NCI-H69 (cell line): ENCODE measurements around the gene WDR54.

ENCODE experiments used
- DNase-seq: peaks from one replicate; lab custom pipeline; 2025; lab: John Stamatoyannopoulos, UW

WDR54 gene, protein sequence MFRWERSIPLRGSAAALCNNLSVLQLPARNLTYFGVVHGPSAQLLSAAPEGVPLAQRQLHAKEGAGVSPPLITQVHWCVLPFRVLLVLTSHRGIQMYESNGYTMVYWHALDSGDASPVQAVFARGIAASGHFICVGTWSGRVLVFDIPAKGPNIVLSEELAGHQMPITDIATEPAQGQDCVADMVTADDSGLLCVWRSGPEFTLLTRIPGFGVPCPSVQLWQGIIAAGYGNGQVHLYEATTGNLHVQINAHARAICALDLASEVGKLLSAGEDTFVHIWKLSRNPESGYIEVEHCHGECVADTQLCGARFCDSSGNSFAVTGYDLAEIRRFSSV

DNA sequence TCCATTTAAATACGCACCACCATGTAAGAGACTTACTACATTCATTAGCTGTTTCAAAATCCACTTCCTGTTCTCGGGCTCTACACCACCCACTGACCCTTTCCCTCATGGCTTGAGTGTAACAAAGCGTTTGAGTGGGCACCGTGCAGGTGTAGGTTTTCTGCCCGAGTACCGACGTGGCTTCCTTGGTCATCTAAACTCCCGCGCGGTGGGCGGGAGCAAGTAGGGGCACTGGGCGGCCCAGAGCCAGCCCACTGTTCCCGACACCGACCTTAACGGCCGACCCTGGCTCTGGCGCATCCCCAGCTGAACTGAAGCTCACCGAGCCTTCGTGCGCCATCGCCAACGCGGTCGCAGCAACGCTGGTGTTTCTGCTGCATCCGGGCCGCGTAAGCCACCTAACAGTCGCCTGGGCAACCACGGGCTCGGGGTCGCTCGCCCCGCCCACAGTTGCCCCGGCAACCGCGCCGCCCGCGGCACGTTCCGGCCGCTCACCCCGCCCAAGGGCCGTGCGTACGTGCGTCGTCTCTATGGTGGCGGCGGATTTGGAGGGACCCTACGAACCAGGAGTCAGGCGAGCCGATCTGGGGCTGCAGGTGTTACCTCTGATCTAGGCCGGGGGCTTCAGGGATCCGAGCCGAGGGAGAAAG lies at the start of gene WDR54, which contains the start of gene C2orf81:
Gene WDR54 (plus strand): TSS at position 510 of the 650 bp plus-strand sequence. CDS start 424 bp downstream, outside the sequence.
Gene C2orf81 (minus strand): TSS at position 399 of the 650 bp plus-strand sequence. CDS start 59 bp downstream, at position 340.
- DNase-seq = peak; percentile 93

DNA sequence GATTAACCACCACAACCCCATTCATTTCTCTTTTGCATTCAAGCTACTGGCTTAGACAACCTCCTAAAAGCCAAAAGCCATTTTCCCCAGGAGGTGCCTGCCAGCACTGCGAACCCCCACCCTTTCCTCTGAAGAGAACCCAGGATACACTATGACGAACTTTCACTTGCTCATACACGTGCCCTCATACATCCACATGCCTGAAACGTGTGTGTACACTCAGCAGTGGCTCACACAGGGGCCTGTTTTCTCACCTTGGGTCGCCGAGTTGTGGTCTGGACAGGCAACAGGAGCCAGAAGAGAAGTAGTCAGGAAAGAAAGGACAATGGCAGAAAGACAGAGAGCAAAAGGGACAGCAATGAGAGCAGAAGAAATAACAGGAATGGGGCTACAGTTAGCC lies 48.9 kb upstream of the WDR54 start:
- no peak for DNase-seq

- DNase-seq = peak; percentile 72
Measured at GRCh38 chr2:74373221-74373676, 48.3 kb upstream of the WDR54 start.

DNA sequence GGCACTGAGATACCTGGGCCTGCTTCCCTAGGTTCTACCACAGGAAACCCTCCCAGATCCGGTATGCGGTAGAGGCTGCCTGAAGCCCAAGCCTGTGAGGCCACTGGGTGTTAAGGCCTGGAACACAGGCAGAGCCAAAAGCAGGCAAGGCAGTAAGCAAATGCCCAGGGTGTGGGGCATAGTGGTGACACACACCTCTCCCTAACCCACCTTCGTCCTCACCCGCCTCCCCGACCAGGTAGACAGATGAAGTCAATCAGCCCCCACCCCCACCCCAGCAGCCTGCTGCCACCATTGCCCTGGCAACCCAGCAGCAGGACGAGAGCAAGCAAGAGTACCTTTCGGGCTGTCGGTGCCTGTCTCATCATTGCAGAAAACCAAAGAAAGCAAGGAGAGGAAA lies 47.5 kb upstream of the WDR54 start:
- peak; percentile 43 for DNase-seq

GRCh38 chr2:74374509-74375205 lies 46.9 kb upstream of the WDR54 start:
- DNase-seq = peak; percentile 86

DNA sequence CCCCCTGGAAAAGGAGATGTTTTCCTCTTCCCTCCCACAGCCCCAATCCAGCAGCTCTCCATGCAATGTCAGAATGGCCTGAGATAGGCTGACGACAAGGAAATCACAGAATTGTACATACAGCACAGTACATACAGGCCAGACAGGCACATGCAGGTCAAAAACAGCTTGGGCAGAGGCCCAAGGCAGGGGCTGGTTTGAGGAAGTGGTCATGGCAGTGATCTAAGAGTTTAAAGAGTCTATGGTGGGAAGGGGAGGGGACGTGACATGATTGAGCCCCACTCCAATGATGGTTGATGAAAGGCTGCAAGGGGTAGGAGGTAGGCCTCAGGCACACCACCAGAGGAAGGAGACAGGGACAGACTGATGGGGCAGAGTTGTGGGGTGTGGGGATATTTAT lies 45.7 kb upstream of the WDR54 start:
- no peak for DNase-seq

- no peak for DNase-seq
Measured at GRCh38 chr2:74378007-74378406, 43.5 kb upstream of the WDR54 start.

DNA sequence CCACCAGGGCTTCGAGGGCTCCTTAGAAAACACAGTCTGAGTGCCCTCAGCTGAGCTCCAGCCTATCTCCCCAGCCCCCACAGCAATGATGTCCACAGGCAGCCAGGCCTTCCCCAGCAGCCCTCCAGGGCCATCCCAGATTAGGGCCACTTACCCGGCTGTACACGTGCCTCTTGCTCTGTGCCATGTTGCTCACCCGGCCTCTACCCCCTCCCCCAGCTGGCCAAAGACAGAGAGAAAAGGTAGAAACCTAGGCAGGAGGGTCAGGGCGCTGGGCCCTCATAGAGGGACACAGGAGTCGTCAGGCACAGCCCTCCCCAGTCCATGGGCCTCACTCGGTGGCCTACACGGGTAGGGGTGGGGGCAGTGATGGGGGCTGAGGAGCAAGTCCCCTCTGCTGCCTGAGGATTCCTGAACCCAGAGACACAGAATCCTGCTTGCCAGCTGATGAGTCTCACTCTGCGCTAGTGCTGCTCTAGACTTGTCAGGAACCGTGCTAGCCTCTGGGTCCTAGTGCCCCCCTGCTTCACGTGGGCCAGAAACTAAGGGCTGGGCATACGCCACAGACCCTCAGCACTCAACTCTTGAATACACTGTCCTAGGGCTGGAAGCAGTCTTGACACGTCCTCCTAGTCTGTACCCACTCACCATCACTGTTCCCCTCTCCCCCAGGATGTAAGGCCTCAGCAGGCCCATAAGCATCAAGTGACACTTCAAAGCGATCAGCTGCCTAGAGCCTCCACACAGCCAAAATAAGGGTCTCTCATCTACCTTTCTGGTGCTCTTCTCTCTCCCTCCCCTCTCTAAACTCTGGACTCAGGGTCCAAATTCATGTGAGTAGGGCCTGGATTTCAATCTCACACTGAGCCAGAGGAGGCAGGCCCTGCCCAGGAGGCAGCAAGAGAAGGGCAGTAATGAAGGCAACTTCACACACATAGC lies 41.4 kb upstream of the WDR54 start, which contains the start of gene DCTN1:
Gene DCTN1 (minus strand): TSS at position 461 of the 939 bp plus-strand sequence. CDS start 274 bp downstream, at position 187.
- peak; percentile 21 for DNase-seq

- DNase-seq = no peak
Measured at GRCh38 chr2:74381751-74382150, 39.8 kb upstream of the WDR54 start.

DNA sequence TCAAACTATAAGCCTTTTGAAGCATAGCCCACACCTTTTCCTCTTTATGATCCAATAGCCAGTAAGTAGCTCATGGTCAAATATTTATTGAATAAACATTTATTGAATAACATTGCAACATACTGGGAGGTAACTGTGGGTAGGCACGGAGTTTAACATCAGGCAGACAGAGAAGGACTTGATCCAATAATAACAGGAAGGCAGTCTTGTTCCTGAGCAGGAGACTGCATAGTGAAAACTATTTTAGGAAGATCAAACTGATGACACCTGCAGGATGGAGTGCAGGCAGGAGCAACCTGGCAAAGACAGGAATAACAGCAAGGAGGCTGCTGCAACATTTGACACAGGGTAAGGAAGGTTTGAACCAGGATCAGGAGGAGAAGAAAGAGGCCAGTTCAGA lies 38.3 kb upstream of the WDR54 start:
- no peak for DNase-seq

DNA sequence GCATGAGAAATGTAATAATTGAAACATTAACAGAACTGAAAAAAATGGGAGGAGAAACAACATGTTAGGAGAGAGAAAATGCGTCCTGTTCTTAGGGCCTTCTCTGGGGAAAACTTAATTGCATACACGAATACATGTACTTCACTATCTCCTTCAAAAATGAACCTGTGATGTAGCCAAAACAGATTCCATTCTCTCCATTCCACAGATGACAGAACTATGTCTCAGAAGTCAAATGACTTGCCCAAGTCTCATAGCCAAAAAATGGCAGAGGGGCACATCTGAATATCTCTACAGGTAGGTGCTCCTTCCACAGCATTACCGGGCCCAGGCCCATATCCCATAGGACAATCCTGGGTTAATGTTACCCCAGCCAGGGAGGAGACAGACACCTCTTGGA lies 37.5 kb upstream of the WDR54 start:
- no peak for DNase-seq

DNA sequence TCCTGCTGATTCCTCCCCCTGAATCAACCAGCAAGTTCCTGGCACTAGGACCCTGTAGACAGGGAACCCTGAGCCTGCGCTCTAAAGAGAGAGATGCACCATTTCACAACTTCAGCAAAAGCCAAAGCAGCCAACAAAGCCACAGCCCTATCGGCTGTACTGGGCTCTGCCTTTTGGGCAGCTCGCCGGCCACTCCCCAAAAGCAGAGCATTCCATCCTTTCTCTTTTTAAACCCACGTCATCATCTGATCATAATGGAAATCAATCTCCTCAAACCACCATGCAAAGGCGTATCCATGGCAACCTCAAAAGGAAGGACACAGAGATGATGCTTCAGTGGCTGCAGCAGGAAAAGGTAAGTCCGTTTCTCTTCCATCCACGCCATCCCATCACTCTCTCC lies 36.1 kb upstream of the WDR54 start:
- DNase-seq = no peak

DNA sequence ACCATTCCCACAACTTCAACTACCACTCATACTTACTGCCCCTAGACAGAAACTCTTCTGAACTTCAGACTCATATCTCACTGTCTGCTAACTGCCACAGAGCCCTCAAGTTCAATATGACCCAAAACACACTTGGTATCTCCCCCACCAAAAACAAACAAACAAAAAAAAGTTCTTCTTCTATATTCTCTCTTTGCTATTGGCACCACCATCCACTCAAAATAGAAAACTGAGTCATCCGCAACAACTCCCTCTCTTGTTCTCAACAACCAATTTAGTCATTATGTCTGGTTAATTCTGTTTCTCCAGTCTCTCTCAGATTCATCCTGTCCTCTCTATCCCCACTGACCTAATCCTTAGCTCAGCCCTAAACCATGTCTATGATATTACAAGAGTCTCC lies 34.2 kb upstream of the WDR54 start:
- DNase-seq = no peak

- DNase-seq = no peak
Measured at GRCh38 chr2:74390606-74391005, 30.9 kb upstream of the WDR54 start.

DNA sequence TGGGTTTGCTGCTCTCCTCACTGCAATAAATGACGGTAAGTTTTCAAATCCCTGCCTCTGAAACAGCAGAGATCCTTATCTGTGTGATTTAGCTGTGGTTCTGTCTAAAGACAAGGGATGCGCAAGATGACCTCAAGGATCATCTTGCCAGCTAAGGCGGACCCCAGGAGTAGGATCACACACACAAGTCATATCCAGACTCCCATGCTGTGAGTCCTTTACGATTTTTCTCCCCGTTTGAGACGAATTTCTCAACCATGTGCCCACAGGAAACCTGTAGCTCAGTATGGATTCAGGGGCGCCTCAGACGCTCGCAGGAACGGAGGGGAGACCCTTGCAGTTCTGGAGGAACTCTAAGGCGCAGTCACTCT lies 30.3 kb upstream of the WDR54 start:
- DNase-seq = peak; percentile 43

GRCh38 chr2:74391580-74392448 lies 29.7 kb upstream of the WDR54 start:
- peak; percentile 84 for DNase-seq

DNA sequence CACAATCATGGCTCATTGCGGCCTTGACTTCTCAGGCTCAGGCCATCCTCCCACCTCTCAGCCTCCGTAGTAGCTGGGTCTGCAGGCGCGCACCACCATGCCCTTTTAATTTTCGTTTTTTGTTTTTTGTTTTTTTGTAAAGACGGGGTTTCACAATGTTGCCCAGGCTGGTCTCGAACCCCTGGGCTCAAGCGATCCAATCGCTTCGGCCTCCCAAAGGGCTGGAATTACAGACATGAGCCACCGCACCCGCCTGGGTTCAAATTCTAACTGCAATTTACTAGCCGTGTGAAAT lies 29.1 kb upstream of the WDR54 start:
- no peak for DNase-seq

GRCh38 chr2:74393525-74393924 lies 28.0 kb upstream of the WDR54 start:
- DNase-seq = no peak

DNA sequence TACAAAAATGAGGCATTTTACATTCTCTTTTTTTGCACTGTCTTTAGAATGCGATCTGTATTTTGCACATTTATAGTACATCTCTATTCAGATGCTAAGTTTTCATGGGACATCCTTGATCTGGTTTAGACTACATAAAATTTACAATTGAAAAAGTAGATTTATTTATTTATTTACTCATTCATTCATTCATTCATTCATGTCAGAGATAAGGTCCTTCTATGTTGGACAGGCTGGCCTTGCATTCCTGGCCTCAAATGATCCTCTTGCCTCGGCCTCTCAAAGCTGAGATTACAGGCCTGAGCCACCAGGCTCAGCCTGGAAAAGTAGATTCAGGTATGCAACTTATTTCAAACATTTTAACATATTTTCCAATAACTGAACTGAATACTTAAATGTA lies 25.4 kb upstream of the WDR54 start:
- no peak for DNase-seq

DNA sequence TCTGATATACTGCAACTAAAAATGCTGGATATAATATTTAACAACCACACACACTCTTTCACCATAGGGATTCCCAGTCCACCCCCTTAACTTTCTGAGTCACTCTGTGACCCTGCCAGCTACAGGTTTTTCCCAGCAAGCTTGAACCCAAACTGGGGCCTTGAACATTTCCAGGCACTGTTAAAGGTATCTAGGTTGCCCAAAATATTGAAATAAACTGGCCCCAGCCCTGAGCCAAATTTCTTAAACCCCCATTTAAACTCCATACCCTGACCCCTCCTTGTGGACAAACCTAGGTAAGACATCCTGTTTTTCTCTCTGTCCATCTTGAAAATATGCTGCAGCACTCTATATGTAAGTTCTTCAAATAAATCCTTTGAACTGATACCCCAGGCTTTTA lies 21.7 kb upstream of the WDR54 start:
- DNase-seq = peak; percentile 34

DNA sequence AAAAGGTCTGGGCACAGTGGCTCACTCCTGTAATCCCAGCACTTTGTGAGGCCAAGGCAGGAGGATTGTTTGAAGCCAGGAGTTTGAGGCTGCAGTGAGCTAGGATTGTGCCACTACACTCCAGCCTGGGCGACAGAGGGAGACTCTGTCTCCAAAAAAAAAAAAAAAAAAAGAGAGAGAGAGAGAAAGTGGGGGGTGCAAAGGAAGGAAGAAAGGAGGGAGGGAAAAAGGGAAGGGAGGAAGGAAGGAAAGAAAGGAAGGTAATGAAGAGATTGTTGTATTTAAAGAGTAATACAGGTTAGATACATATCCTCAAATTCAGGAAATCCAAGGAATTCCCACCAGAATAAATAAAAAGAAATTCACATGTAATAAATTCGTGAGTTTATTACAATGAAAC lies 19.6 kb upstream of the WDR54 start:
- no peak for DNase-seq
